Stimulated activated memory B cell treated with anti-CD40 and anti-IgM and Interleukin-4, amounts not matched to agents 10 μg/mL and 1 μg/mL and 100 μg/mL, for 72 hours (primary cell): ENCODE results near the gene GPR108.
"Not testable (repeated sequence)": the region's sequence is repeated elsewhere in the genome, so short reads cannot be mapped to it uniquely, and the experiment has no call there.

ENCODE experiments used
- ATAC-seq: fragments of 150-1000 bp; cut with Tn5 transposase; 2 replicates; pipeline ENCODE4 v1.10.0; 2021
- H3K27ac Mint-ChIP-seq: one replicate; pipeline ENCODE4 v1.8.0; 2022; ENCODE audit warnings: mild to moderate bottlenecking, mixed read lengths
- H3K27me3 Mint-ChIP-seq: one replicate; pipeline ENCODE4 v1.8.0; 2022; ENCODE audit warnings: mixed read lengths
- H3K36me3 Mint-ChIP-seq: one replicate; pipeline ENCODE4 v1.8.0; 2022; ENCODE audit warnings: mixed read lengths
- H3K4me1 Mint-ChIP-seq: one replicate; pipeline ENCODE4 v1.8.0; 2022; ENCODE audit warnings: mixed read lengths
- H3K4me3 Mint-ChIP-seq: one replicate; pipeline ENCODE4 v1.8.0; 2022; ENCODE audit warnings: mild to moderate bottlenecking, moderate library complexity, mixed read lengths
- H3K9me3 Mint-ChIP-seq: one replicate; pipeline ENCODE4 v1.8.0; 2022; ENCODE audit warnings: mixed read lengths

Gene GPR108

GRCh38 chr19:6748543-6748942, 11.2 kb upstream of the GPR108 start:
- H3K4me1 Mint-ChIP-seq = peaks cover 24% of the 10 kb centered on the region
- H3K9me3 Mint-ChIP-seq, H3K27ac Mint-ChIP-seq, H3K27me3 Mint-ChIP-seq, H3K4me3 Mint-ChIP-seq, ATAC-seq: not testable (repeated sequence)
- peaks cover 74% of the 10 kb centered on the region for H3K36me3 Mint-ChIP-seq

- no peaks in the 10 kb centered on the region for H3K9me3 Mint-ChIP-seq
- peaks cover 19% of the 10 kb centered on the region for H3K4me1 Mint-ChIP-seq
- H3K36me3 Mint-ChIP-seq = peaks cover 75% of the 10 kb centered on the region
- ATAC-seq = no peak
- H3K4me3 Mint-ChIP-seq = no peak overlapping the region
- H3K27ac Mint-ChIP-seq = no peak overlapping the region
- no peaks in the 10 kb centered on the region for H3K27me3 Mint-ChIP-seq
These were observed 8.6 kb upstream of the GPR108 start for GRCh38 chr19:6745965-6746364.

GRCh38 chr19:6744381-6745301, 7.3 kb upstream of the GPR108 start:
- Mint-ChIP-seq H3K9me3 (no peaks in the 10 kb centered on the region), H3K27ac (peak overlapping the region; percentile 56), H3K27me3 (no peaks in the 10 kb centered on the region), H3K4me1 (peaks cover 21% of the 10 kb centered on the region), H3K4me3 (no peak overlapping the region), H3K36me3 (peaks cover 63% of the 10 kb centered on the region)
- ATAC-seq = no peak

- H3K9me3 Mint-ChIP-seq = no peaks in the 10 kb centered on the region
- H3K4me1 Mint-ChIP-seq = peaks cover 27% of the 10 kb centered on the region
- no peak overlapping the region for H3K4me3 Mint-ChIP-seq
- peaks cover 58% of the 10 kb centered on the region for H3K36me3 Mint-ChIP-seq
- H3K27me3 Mint-ChIP-seq = no peaks in the 10 kb centered on the region
- peak overlapping the region; percentile 56 for H3K27ac Mint-ChIP-seq
- no peak for ATAC-seq
These were observed 6.5 kb upstream of the GPR108 start for GRCh38 chr19:6743714-6744380.

- Mint-ChIP-seq H3K27me3 (no peaks in the 10 kb centered on the region), H3K27ac (no peak overlapping the region), H3K4me1 (peaks cover 35% of the 10 kb centered on the region), H3K4me3 (no peak overlapping the region), H3K36me3 (peaks cover 54% of the 10 kb centered on the region), H3K9me3 (no peaks in the 10 kb centered on the region)
- no peak for ATAC-seq
These were observed 5.7 kb upstream of the GPR108 start for GRCh38 chr19:6743066-6743465.

GRCh38 chr19:6740589-6741343, 3.4 kb upstream of the GPR108 start:
- Mint-ChIP-seq H3K4me1 (peaks cover 50% of the 10 kb centered on the region), H3K36me3 (peaks cover 38% of the 10 kb centered on the region), H3K4me3 (peak overlapping the region; percentile 89), H3K27ac (peak overlapping the region; percentile 91), H3K9me3 (no peaks in the 10 kb centered on the region), H3K27me3 (no peaks in the 10 kb centered on the region)
- ATAC-seq = peak; percentile 3

GRCh38 chr19:6739883-6740588, 2.7 kb upstream of the GPR108 start:
- Mint-ChIP-seq H3K9me3 (no peaks in the 10 kb centered on the region), H3K36me3 (peaks cover 31% of the 10 kb centered on the region), H3K4me3 (peak overlapping the region; percentile 89), H3K27me3 (no peaks in the 10 kb centered on the region), H3K4me1 (peaks cover 49% of the 10 kb centered on the region), H3K27ac (peak overlapping the region; percentile 91)
- no peak for ATAC-seq

GRCh38 chr19:6739390-6739882, 2.1 kb upstream of the GPR108 start, which contains the start of gene TRIP10:
TSS of gene TRIP10 (plus strand) at chr19:6739680. CDS start at chr19:6739762, 82 bp downstream.
- H3K4me1 Mint-ChIP-seq = peaks cover 51% of the 10 kb centered on the region
- no peaks in the 10 kb centered on the region for H3K27me3 Mint-ChIP-seq
- peaks cover 30% of the 10 kb centered on the region for H3K36me3 Mint-ChIP-seq
- H3K27ac Mint-ChIP-seq = peak within 1 kb of the TSS; percentile 91
- H3K4me3 Mint-ChIP-seq = peak within 1 kb of the TSS; percentile 92
- no peaks in the 10 kb centered on the region for H3K9me3 Mint-ChIP-seq
- peak; percentile 10 for ATAC-seq

- Mint-ChIP-seq H3K9me3 (no peaks in the 10 kb centered on the region), H3K4me3 (peak overlapping the region; percentile 92), H3K27ac (peak overlapping the region; percentile 91), H3K4me1 (peaks cover 49% of the 10 kb centered on the region), H3K36me3 (peaks cover 30% of the 10 kb centered on the region), H3K27me3 (no peaks in the 10 kb centered on the region)
- ATAC-seq = no peak
These were observed 1.5 kb upstream of the GPR108 start for GRCh38 chr19:6738787-6739389.

GRCh38 chr19:6737873-6738786, 750 bp upstream of the GPR108 start:
- H3K27ac Mint-ChIP-seq = peak overlapping the region; percentile 91
- H3K36me3 Mint-ChIP-seq = peaks cover 30% of the 10 kb centered on the region
- no peaks in the 10 kb centered on the region for H3K9me3 Mint-ChIP-seq
- peak; percentile 47 for ATAC-seq
- no peaks in the 10 kb centered on the region for H3K27me3 Mint-ChIP-seq
- H3K4me1 Mint-ChIP-seq = peaks cover 47% of the 10 kb centered on the region
- H3K4me3 Mint-ChIP-seq = peak overlapping the region; percentile 92

- Mint-ChIP-seq H3K27ac (peak overlapping the region; percentile 91), H3K4me3 (peak overlapping the region; percentile 92), H3K27me3 (no peaks in the 10 kb centered on the region), H3K4me1 (peaks cover 53% of the 10 kb centered on the region), H3K9me3 (no peaks in the 10 kb centered on the region), H3K36me3 (peaks cover 34% of the 10 kb centered on the region)
- no peak for ATAC-seq
These were observed 480 bp downstream of the GPR108 start for GRCh38 chr19:6736917-6737283.

GRCh38 chr19:6736169-6736916, 1.0 kb downstream of the GPR108 start:
- Mint-ChIP-seq H3K4me1 (peaks cover 52% of the 10 kb centered on the region), H3K4me3 (peak overlapping the region; percentile 92), H3K36me3 (peaks cover 39% of the 10 kb centered on the region), H3K27me3 (no peaks in the 10 kb centered on the region), H3K27ac (peak overlapping the region; percentile 91), H3K9me3 (no peaks in the 10 kb centered on the region)
- ATAC-seq = peak; percentile 19
